ENCODE results near the gene MNT. TPM values are rescaled to one million over a fixed set of nuclear protein-coding genes. Genes with fewer than 3 reads are reported as not detected.

Gene MNT
- total and polyA plus RNA-seq, 9 of the 15 experiments (the other 6 are each of a cell fraction or from before 2014, with no cell fraction given) = 0.18 to 23.8 (median 5.3) TPM

DNA sequence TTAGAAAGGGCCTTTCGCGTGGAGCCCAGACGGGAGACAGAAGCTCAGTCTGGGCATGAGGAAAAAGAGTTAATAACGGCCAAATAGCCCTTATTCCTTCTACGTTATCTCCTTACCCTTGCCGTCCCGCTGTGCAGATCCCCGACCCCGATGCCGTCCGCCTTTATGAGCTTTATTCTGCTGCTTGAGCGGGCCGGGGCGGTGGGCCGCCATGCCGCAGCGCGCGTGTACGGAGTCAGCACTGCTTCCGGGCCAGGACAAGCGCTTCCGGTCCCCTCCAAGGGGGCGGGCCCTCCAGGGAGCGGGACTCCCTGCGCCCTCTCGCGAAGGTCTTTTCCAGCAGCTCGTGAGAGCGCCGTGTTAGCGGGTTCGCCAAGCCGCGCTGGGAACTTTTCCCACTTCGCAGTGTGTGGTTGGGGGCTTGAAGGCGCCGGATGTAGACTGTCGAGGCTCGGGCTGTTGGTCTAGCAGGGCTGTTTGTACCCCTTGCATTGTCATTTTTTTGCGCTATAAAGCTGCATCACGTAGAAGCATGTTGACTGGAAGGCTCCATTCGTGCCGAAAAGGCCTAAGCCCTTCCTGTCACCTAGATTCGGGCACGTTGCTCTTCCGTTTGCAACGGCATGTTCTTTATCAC lies 64.5 kb downstream of the MNT start, which contains the start of gene TSR1 (continued):
- no peak for TF ChIP-seq KAT8 (IDR thresholded peaks at IDR 0.05; ENCODE audit: low read depth)
- TF ChIP-seq RBM14 (IDR thresholded peaks at IDR 0.05; ENCODE audit: borderline replicate concordance, insufficient read depth, low read depth, low read length) = no peak
- TF ChIP-seq SAFB (IDR thresholded peaks at IDR 0.05; ENCODE audit: borderline replicate concordance, low read depth, low read length) = no peak
- no peak for TF ChIP-seq ZNF76 (CRISPR knock-in tag; IDR thresholded peaks at IDR 0.05; ENCODE audit: borderline replicate concordance)
- no peak for TF ChIP-seq PREB (CRISPR knock-in tag; IDR thresholded peaks at IDR 0.05)
- TF ChIP-seq ZBTB43 (CRISPR knock-in tag; IDR thresholded peaks at IDR 0.05) = no peak; the same call in 1 of the 2 replicates
- TF ChIP-seq, protein P1, sequence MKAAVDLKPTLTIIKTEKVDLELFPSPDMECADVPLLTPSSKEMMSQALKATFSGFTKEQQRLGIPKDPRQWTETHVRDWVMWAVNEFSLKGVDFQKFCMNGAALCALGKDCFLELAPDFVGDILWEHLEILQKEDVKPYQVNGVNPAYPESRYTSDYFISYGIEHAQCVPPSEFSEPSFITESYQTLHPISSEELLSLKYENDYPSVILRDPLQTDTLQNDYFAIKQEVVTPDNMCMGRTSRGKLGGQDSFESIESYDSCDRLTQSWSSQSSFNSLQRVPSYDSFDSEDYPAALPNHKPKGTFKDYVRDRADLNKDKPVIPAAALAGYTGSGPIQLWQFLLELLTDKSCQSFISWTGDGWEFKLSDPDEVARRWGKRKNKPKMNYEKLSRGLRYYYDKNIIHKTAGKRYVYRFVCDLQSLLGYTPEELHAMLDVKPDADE (conservative IDR thresholded peaks at IDR 0.05; ENCODE audit: control insufficient read depth, low read depth, low read length) = peak; percentile 65
- no peak for TF ChIP-seq IRF2 (CRISPR knock-in tag; IDR thresholded peaks at IDR 0.05)
- TF ChIP-seq SLC30A9 (CRISPR knock-in tag; IDR thresholded peaks at IDR 0.05) = no peak
- TF ChIP-seq ZBTB17 (CRISPR knock-in tag; IDR thresholded peaks at IDR 0.05) = no peak
- TF ChIP-seq PATZ1 (CRISPR knock-in tag; IDR thresholded peaks at IDR 0.05; ENCODE audit: borderline replicate concordance) = no peak
- TF ChIP-seq SP1 (CRISPR knock-in tag; IDR thresholded peaks at IDR 0.05) = peak; percentile 83
- TF ChIP-seq, protein P2, sequence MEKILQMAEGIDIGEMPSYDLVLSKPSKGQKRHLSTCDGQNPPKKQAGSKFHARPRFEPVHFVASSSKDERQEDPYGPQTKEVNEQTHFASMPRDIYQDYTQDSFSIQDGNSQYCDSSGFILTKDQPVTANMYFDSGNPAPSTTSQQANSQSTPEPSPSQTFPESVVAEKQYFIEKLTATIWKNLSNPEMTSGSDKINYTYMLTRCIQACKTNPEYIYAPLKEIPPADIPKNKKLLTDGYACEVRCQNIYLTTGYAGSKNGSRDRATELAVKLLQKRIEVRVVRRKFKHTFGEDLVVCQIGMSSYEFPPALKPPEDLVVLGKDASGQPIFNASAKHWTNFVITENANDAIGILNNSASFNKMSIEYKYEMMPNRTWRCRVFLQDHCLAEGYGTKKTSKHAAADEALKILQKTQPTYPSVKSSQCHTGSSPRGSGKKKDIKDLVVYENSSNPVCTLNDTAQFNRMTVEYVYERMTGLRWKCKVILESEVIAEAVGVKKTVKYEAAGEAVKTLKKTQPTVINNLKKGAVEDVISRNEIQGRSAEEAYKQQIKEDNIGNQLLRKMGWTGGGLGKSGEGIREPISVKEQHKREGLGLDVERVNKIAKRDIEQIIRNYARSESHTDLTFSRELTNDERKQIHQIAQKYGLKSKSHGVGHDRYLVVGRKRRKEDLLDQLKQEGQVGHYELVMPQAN (IDR thresholded peaks at IDR 0.05; ENCODE audit: borderline replicate concordance) = peak; percentile 98
- TF ChIP-seq COPS2 (conservative IDR thresholded peaks at IDR 0.05) = no peak
- TF ChIP-seq CREBBP (IDR thresholded peaks at IDR 0.05; ENCODE audit: low read depth, low read length) = no peak

All from K562 (cell line).